GM18499 (cell line): Measurements from ENCODE around the gene RAB44.

Experiments
- ATAC-seq: cut with Tn5 transposase; IDR thresholded peaks from one replicate; pipeline ENCODE4 v1.9.1; 2021; ENCODE audit warnings: moderate number of reproducible peaks; ENCODE audit not compliant: insufficient read depth, unreplicated experiment

The RAB44 gene

DNA sequence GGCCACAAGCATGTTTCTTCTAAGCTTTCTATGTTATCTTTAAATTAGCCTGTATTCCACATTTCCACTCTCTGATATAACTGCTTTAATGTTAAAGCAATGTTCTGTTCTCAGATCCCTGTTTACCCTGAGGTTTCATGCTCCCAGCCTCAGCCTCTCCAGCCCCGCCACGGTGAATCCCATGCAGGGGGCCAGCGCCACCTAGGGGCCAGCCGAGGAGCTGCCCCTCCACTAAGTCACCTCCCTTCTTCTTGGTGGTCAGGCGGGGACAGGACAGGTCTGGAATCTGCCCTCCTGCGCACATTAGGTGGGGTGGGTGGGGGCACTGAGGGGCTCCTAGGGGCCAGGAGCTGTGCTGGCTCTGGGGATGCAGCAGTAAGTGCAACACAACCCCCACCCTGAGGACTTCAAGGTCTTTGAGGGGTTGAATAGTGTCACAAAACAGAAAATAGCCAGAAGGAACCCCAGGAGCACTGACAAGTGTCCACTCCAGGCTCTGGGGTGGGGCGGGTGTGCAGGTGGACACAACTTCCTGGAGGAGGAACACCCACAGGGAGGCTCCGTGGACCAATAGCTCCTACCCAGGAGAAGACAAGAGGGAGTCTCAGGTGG lies 61.6 kb downstream of the RAB44 start:
- no peak for ATAC-seq

DNA sequence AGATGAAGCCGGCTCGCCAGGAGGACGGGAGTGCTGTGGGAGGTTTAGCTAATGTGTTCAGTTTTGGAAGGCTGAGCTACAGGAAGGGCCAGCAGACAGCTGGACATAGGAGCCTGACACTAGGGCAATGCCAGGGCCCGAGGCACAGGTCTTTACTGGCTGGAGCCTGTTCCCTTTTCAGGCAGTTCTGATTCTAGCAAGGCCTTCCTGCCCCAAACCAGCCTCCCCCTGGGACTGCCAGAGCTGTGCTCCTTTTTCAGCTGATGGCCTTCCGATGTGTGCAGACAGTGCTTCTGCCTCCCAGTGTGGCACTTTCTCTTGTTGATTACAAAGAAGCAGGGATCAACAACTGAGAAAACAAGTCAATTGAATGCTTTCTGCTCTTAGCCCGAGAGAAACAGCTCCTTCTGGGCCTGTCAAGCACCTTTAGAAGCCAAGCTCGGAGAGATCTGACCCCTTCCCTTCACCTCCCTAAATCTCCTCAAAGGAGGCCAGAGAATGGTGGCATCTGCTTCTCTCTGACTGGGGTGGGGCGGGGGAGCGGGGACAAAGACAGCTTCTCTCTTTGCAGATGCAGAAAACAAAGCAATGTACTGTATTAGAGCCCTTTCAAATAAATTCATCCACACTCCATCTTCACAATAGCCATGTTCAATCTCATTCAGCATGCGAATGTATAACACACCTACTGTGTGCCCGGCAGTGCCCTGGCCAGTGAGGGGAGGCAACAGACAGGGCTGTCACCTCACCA lies 63.2 kb downstream of the RAB44 start:
- ATAC-seq, result no peak

DNA sequence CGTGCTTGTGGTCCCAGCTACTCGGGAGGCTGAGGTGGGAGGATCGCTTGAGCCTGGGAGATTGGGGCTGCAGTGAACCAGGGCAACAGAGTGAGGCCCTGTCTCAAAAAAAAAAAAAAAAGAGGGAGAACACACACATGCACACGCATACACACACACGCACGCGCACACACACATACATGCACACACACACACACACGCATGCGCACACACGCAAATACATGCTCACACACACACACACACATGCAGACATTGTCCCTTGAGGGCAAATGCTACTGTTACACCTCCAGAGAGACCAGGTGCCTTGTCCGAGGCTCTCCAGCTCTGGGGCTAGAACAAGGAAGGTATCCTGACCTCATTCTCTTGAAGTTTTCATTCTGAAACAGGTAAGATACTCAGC lies 64.5 kb downstream of the RAB44 start:
- ATAC-seq, result no peak

DNA sequence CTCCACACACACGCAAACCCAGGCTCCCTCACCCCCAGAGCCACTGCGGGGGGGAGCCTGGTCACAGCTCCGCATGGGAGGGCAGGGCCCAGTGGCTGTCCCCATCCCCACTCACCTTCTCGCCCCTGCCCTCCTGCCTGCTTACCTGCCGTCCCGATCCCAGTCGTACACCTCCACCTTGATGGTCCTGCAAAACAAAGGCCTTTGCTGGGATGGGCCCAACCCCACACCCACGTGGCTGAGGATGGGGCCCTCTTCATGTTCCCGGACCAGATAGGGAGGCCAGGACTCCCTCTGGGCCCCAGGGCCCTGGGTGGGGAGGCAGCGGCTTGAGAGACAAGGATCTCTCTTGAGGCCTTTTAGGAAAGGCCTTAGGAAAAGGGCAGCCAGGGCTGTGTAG lies 67.6 kb downstream of the RAB44 start:
- no peak for ATAC-seq

DNA sequence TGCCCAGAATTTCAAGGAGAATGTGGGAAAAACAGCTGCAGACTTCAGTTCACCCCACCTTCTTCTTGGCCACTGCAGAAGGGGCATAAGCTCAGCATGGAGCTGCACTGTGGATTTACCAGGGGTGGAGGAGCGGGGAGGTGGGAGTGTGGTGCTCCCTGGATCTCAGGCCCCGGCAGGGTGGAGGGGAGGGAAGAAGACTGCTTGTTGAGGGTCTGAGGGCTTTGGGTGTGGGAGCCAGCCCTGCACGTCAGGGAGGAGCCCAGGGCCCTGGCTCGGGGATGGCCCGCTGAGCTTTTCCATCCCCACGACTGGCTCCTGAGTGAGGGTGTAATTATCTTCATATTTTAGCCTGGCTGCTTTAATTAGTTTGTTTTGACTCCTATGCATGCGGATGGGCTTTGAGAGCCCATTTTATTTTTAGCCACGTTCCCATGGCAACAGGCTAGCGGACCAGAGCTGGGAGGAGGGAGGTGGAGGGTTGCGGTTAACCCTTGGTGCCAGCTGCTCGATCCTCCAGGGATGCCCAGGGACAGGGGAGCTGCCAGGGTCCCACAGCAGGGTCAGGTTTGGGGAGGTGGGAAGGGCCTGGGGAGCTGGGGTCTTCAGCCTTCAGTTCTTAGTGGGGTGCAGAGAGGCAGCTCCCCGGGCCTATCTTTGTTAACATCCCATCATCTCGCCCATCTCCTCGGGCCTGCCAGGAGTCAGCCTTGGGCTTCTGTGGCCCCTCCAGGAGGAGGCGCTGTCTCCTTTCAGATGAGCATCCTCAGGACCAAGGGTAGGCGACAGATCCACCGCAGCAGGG lies 68.2 kb downstream of the RAB44 start:
- no peak for ATAC-seq

DNA sequence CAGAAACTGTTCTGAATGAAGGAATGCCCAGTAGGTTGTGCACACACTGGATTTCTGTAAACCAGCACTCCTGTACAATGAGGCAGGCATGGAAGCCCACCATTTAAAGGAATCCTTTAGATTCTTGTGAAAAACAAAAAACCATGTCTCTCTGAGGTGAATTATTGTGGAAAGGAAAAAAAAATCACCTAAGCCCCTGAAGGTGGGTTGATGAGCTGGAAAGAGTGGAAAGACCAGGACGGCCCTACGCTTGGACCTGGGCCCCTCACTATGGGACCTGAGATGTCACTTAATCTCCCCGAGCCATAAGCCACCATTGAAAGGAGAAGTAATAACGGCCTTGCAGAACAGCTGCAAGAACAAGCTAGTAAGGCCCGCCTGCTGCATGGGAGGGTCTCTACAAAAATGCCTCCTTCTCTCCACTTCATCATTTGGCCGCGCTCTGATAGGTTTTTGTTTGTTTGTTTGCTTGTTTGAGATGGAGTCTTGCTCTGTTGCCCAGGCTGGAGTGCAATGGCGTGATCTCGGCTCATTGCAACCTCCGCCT lies 68.8 kb downstream of the RAB44 start:
- ATAC-seq, result no peak

DNA sequence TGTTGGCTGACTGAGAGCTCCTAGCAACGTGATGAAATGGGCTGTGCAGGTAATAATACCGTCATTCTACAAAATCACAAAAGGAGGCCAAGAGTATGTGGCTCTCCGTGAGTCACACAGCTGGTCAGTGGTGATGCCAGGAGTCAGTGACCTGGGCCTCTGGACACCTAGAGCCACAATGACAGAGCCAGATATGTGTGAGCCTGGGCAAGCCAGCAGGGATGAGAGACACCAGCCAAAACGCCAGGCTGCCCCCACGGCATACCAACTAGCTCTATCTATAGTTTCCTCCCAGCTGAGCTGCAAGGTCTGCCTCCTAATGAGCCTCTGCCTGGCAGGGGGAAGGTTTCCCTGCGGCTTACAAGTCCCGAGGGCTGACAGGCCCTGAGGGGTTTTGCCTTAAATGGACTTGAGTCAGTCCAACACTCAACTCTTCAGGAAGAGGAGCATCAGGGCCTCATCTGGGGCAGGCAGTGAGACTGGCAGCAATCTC lies 71.6 kb downstream of the RAB44 start:
- no peak for ATAC-seq

DNA sequence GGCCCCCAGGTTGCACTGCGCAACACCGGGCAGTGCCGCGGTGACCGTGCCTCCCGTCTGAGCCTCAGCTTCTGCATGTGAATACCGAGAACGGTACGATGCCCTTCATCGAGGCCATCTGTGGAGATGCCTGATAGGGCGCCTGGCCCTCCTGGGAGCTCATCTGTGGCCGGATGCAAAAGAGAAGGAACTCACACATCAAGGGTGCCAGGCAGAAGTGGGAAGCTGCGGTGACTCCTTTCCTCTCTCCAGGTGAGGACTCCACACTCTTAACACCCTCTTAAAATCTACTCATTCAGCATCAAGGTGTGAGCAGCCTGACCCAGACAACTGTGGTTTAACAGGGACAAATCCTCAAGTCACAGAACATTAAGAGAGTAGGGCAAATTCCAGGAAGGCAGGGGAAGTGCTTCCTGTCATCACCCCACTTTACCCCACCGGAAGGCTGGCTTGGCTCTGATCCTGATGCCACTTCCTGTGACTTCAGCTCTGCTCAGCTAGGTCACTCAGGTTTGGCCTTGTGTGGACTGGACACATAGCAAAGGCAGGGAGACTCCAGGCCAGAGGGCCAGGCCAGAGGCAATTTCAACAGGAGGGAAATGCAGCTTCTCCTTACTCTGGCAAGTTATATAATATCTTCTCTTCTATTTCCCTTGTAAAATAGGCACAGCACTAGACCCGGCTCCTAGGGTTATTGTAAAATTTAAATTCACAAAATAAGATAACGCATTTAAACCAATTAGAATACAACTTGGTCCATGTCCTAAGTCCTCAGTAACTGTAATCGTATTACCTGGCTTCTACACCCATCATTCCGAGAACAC lies 72.3 kb downstream of the RAB44 start:
- no peak for ATAC-seq

DNA sequence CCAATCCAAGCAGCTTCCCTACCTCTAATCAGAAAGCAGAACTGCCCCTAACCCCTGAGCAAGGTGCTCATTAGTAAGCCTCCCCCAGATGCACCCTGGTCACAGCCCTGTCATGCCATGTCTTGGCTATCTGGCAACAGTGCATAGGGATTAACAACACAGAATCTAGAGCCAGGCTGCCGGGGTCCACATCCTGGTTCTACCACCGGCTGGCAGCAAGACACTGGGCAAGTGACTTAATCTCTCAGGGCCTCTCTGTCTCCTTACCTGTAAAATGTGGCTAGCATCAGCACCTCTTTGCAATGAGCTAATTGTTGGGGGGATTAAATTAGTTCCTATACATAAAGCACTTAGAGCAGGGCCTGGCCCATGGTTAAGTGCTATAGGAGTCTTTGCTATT lies 73.5 kb downstream of the RAB44 start:
- ATAC-seq, result no peak

DNA sequence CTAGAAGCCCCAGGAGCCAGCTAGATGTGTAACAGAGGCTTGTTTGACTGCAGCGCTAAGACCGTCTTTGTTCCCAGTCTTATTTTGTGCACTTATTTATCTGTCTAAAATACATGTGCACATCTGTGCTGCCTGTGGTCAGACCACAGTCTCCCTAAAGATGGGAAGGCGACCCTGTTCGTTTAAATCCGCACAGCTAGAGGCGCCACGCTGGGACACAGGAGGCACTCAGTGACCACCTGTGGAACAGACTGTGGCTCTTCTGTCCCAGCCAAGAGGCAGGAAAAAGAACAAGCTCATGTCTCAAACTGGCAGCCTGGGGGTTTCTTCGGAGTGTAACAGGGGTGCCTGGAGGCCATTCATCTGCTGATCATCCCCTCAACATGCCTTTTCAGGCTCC lies 74.8 kb downstream of the RAB44 start:
- no peak for ATAC-seq

DNA sequence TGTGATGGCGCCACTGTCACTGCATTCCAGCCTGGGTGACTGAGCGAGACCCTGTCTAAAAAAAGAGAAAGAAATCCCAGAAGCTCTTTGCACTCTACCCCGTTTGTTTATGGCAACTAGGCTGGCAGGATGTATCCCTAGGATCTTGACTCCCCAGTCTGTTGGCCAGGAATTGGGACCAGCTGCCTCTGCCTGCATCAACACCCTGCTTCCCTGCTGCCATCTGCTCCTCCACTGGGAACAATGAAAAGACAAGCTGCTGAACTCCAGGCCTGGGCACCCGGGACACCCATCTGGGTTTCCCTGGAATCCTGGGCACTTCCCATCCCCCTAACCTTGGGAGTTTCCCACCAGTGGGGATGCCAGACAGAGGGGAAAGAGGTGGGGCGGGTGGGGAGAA lies 76.7 kb downstream of the RAB44 start:
- no peak for ATAC-seq

DNA sequence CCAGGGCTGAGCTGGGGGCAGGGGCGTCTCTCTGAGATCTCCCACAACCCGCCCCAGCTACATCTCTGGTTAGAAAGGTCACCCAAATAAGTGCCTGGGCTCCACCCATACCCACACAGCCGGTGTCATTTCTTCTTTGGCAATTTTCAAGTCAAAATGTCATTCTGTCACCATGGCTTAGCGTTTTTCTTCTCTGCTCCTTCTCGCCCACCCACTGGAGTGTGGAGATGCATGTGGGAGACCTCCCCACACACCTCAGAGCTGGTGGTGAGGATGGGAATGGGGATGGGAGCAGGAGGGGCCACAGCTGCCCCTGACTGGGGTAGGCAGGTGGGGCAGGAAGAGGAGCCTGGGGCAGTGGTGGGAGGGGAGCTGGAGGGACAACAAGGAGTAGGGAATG lies 78.5 kb downstream of the RAB44 start:
- ATAC-seq, result no peak

DNA sequence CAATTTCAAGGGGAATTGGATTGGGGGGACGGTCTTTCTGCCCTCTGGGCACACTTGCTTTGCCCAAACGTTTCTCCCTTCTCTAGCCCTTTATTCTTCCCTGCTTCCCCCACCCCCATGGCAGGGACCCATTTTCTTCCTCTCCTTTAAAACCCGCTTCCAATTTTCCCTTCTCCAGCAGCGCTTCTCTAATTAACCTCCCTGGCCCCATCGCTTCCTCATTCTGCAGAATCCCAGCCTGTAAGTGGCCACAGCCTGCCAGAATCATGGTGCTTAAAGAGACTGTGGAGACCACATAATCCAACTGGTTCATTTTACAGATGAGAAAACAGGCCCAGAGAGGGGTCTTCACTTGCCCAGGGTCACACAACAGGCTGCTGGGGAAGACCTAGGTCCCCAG lies 80.2 kb downstream of the RAB44 start:
- ATAC-seq, result no peak

DNA sequence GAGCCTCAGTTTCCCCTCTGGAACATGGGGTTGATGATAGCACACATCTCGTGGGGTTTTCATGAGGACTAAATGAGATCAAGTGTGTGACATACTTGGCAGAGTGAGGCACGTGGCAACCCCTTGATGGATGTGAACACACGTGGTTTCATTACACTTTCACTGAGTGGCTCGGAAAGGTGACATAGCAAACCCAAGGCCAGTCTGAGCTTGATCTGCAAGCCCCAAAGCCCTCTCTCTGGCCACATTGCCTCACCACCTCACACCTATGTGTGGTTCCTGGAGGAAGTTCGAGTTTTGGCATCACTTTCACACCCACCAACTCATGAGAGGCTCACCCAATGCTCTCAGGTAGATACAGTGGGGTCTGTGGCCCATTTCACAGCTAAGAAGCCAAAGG lies 81.6 kb downstream of the RAB44 start:
- no peak for ATAC-seq

DNA sequence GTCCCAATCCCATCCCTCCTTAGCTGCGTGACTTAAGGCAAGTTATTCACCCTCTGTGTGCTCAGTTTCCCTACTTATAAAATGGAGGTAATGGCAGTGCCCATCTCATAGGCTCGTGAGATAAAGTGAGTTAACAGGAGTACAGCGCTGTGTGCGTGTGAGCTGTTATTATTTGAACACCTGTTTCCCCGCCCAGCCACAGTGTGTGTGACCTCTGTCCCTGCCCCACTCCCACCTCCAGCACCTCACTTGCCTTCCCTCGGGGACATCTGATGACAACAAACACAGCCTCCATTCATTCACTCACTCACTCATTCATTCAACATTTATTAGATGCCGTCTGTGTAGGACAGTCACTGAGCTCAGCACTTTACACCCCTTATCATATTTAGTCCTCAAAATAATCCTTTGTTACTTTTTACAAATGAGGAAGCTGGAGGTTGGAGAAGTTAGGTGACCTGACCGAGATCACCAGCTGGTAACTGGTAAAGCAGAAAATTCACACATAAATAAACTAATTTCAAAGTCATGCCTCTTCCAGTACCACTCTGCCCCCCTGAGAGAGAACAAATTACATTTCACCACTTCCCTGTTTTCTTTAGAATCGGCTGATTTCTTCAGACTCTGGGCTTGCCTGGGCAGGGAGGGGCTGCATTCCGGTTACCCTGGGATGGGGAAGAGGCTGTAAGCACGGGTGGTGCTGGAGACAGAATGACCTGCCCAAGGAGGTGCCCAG lies 83.0 kb downstream of the RAB44 start:
- ATAC-seq, result no peak

DNA sequence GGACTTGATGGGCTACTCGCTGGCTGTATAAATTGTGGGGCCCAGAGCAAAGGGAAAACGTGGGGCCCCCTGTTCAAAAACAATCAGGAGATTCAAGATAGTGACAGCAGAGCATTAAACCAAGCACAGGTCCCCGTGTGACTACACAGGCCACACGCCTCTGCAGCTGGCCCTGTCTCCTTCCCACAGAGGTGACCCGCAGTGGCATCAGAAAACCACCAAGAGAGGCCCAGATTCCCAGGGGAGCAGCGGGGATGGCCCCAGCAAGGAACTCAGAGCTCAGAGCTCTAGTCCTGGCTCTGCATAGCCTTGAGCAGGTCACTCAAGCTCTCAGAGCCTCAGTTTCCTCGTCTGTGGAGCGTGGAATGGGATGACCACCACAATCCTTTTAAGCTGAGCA lies 84.0 kb downstream of the RAB44 start:
- no peak for ATAC-seq
